ENCODE data around the gene PDE2A.

- TF ChIP-seq, protein P1, sequence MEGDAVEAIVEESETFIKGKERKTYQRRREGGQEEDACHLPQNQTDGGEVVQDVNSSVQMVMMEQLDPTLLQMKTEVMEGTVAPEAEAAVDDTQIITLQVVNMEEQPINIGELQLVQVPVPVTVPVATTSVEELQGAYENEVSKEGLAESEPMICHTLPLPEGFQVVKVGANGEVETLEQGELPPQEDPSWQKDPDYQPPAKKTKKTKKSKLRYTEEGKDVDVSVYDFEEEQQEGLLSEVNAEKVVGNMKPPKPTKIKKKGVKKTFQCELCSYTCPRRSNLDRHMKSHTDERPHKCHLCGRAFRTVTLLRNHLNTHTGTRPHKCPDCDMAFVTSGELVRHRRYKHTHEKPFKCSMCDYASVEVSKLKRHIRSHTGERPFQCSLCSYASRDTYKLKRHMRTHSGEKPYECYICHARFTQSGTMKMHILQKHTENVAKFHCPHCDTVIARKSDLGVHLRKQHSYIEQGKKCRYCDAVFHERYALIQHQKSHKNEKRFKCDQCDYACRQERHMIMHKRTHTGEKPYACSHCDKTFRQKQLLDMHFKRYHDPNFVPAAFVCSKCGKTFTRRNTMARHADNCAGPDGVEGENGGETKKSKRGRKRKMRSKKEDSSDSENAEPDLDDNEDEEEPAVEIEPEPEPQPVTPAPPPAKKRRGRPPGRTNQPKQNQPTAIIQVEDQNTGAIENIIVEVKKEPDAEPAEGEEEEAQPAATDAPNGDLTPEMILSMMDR (IDR thresholded peaks at IDR 0.05; ENCODE audit: insufficient read depth, low read depth, low read length), result peak; percentile 81
- TF ChIP-seq EZH2 (IDR thresholded peaks at IDR 0.05; ENCODE audit: insufficient read depth, low read length), result no peak
Observed at GRCh38 chr11:72585762-72586311, 88.4 kb downstream of the PDE2A start.

Measured in astrocyte (in vitro differentiated cells and primary cell).